Psoas muscle (tissue), 8 donors: Measurements from ENCODE around the gene DMD. TPM values are rescaled to one million over a fixed set of nuclear protein-coding genes. Genes with fewer than 3 reads are reported as not detected.

ENCODE experiments used
- ATAC-seq, 4 donors: fragments of 200-7000 bp; cut with Tn5 transposase; one replicate each; pipeline ENCODE4 v1.9.1; 2020; ENCODE audit warnings: moderate library complexity in 3 of 4, mild to moderate bottlenecking in 2 of 4
- DNase-seq, 2 donors: peaks; one replicate each; pipeline ENCODE4 v3.0.0-alpha.2; 2020
- H3K27ac ChIP-seq: fragments of 200-600 bp; one replicate; pipeline ENCODE4 v1.8.0; 2022
- H3K27me3 ChIP-seq, 3 donors: fragments of 200-600 bp in 1 of 3; one replicate each; pipeline versions ENCODE4 v1.6.1 to v1.8.0; 2013 to 2022; ENCODE audit warnings: low read length in 2 of 3, mild to moderate bottlenecking in 2 of 3, moderate library complexity in 1 of 3; ENCODE audit not compliant: insufficient read depth in 3 of 3
- H3K36me3 ChIP-seq, 2 donors: fragments of 200-600 bp in 1 of 2; one replicate each; pipeline versions ENCODE4 v1.6.1 to v1.8.0; 2013 to 2022; ENCODE audit warnings: low read depth in 1 of 2, mild to moderate bottlenecking in 1 of 2, moderate library complexity in 1 of 2; ENCODE audit not compliant: insufficient read depth in 1 of 2
- H3K4me1 ChIP-seq: fragments of 200-600 bp; one replicate; pipeline ENCODE4 v1.8.0; 2022
- H3K4me3 ChIP-seq: fragments of 200-600 bp; one replicate; pipeline ENCODE4 v1.8.0; 2022; ENCODE audit warnings: mild to moderate bottlenecking
- H3K9me3 ChIP-seq: fragments of 200-600 bp; one replicate; pipeline ENCODE4 v1.8.0; 2022
- CTCF ChIP-seq: fragments of 200-600 bp; IDR thresholded peaks from one replicate; pipeline ENCODE4 v1.8.0; 2022; ENCODE audit warnings: antibody characterized with exemption
- WGBS, 3 donors: extraction: QIAGEN DNeasy Blood & Tissue Kit; methylation state at CpG; one replicate each; pipeline versions ENCODE4 v1.1.6 to v1.1.7; 2013; 5-methylcytosine and 5-hydroxymethylcytosine counted together
- intact Hi-C, 2 donors: fragments of 100-400 bp; cut with DNase I; formaldehyde crosslinking; loops; one replicate each; pipeline versions ENCODE4 v1.11.0 to v1.14.2; 2022
- polyA plus RNA-seq, 3 donors: library from polyadenylated mRNA; stranded (reverse); fragments of 200-250 nt; gene quantifications; one replicate each; pipeline ENCODE4 v1.2.3, GENCODE V29; 2013
- total RNA-seq, 4 donors: library from RNA; stranded (reverse); fragmentation: NEBNext Ultra II Directional in 2 of 4; extraction: Animal tissue kit (Norgen Biotek cat#: 25700) in 2 of 4; gene quantifications; one replicate each; pipeline versions ENCODE4 v1.2.1 to v1.2.4, GENCODE V29; 2021 to 2023
- donor health status: healthy with polysubstance abuse.
- donor health status: DM: no; HTN: no; CAD: no; lungs with moderate emphysema.
- donor health status: Bipolar disorder and iron deficiency.
- donor health status: healthy.
- donor health status: DM: yes; HTN: yes; CAD: no.
- donor health status: DM: no; HTN: no; CAD: no.
- donor health status: DM: no; HTN: no; CAD: no.
- donor health status: DM: yes; HTN: yes; CAD: no.

Gene DMD
- total and polyA plus RNA-seq, 7 donors = 6.8 to 170 (median 86.5) TPM

- DNase-seq (no peak), ATAC-seq (no peak)
- H3K9me3 ChIP-seq = no peaks in the 10 kb centered on the region
- H3K36me3 ChIP-seq = no peaks in the 10 kb centered on the region
- no peak overlapping the region for H3K4me3 ChIP-seq
- no peaks in the 10 kb centered on the region for H3K4me1 ChIP-seq
- peaks cover 0 to 3% (median 0%) of the 10 kb centered on the region in 3 donors for H3K27me3 ChIP-seq
- no peak overlapping the region for H3K27ac ChIP-seq
- no peak for TF ChIP-seq CTCF
- WGBS, 3 donors = 55 to 70% (median 62%) methylated on average over 7 of the region's 7 CpGs
- intact Hi-C loops = no loop called here
Measured at GRCh38 chrX:31271615-31272471, 1939.5 kb downstream of the DMD start.

GRCh38 chrX:31269914-31270313 lies 1941.4 kb downstream of the DMD start:
- 56 to 85% (median 60%) methylated on average over 3 of the region's 3 CpGs for WGBS, 3 donors
- intact Hi-C loops = loop anchor here in 1 of 2 donors (10.0 kb wide), 1 partner anchor 385 kb away; no protein-coding TSS in a partner anchor
- Histone ChIP-seq H3K36me3 (no peaks in the 10 kb centered on the region), H3K9me3 (no peaks in the 10 kb centered on the region), H3K4me3 (no peak overlapping the region), H3K4me1 (no peaks in the 10 kb centered on the region), H3K27ac (no peak overlapping the region), H3K27me3 (peaks cover 0 to 3% (median 0%) of the 10 kb centered on the region in 3 donors)
- TF ChIP-seq CTCF = no peak
- DNase-seq (no peak), ATAC-seq (no peak)

GRCh38 chrX:31268359-31268758 lies 1943.0 kb downstream of the DMD start:
- no peak overlapping the region for H3K4me3 ChIP-seq
- H3K36me3 ChIP-seq = no peaks in the 10 kb centered on the region
- intact Hi-C loops = loop anchor here in 1 of 2 donors (10.0 kb wide), 1 partner anchor 386 kb away; no protein-coding TSS in a partner anchor
- no peak for TF ChIP-seq CTCF
- DNase-seq (no peak), ATAC-seq (peak in 1 of 4 donors; percentile 21)
- peaks cover 0 to 3% (median 0%) of the 10 kb centered on the region in 3 donors for H3K27me3 ChIP-seq
- no peaks in the 10 kb centered on the region for H3K4me1 ChIP-seq
- no peaks in the 10 kb centered on the region for H3K9me3 ChIP-seq
- H3K27ac ChIP-seq = no peak overlapping the region
- WGBS, 3 donors = 40 to 57% (median 45%) methylated on average over 4 of the region's 4 CpGs

- peak overlapping the region; percentile 65 for H3K4me3 ChIP-seq
- intact Hi-C loops = loop anchor here in 1 of 2 donors (10.0 kb wide), 1 partner anchor 388 kb away; no protein-coding TSS in a partner anchor
- peaks cover 0 to 3% (median 0%) of the 10 kb centered on the region in 3 donors for H3K27me3 ChIP-seq
- TF ChIP-seq CTCF = no peak
- peak; percentile 48 to 78 (median 68) for ATAC-seq
- H3K4me1 ChIP-seq = no peaks in the 10 kb centered on the region
- H3K36me3 ChIP-seq = no peaks in the 10 kb centered on the region
- H3K9me3 ChIP-seq = no peaks in the 10 kb centered on the region
- peak; percentile 38 to 57 for DNase-seq
- no peak overlapping the region for H3K27ac ChIP-seq
- 27 to 37% (median 36%) methylated on average over 50 to 74 of the region's 74 CpGs for WGBS, 3 donors
Measured at GRCh38 chrX:31266203-31267076, 1944.9 kb downstream of the DMD start.
